ENCODE data around the gene SLC44A3. TPM values are rescaled to one million over a fixed set of nuclear protein-coding genes. Genes with fewer than 3 reads are reported as not detected.

The SLC44A3 gene
- total RNA-seq, 1 donor from 2014 or later = 0.77 TPM

GRCh38 chr1:94787691-94788090 is 32.5 kb upstream of the SLC44A3 start:
- Mint-ChIP-seq H3K27me3 (ENCODE audit: low read depth) (no peaks in the 10 kb centered on the region), H3K4me3 (no peak overlapping the region), H3K27ac (ENCODE audit: unreplicated experiment) (no peak overlapping the region), H3K4me1 (peaks cover 13% of the 10 kb centered on the region), H3K9me3 (no peaks in the 10 kb centered on the region), H3K36me3 (ENCODE audit: low read depth) (no peaks in the 10 kb centered on the region)
- no peak for DNase-seq (ENCODE audit: low read depth, low spot score)
- TF ChIP-seq CTCF (conservative IDR thresholded peaks at IDR 0.05) = no peak

- TF ChIP-seq CTCF (conservative IDR thresholded peaks at IDR 0.05) = no peak
- Mint-ChIP-seq H3K4me3 (no peak overlapping the region), H3K27ac (ENCODE audit: unreplicated experiment) (no peak overlapping the region), H3K36me3 (ENCODE audit: low read depth) (no peaks in the 10 kb centered on the region), H3K4me1 (peaks cover 23% of the 10 kb centered on the region), H3K27me3 (ENCODE audit: low read depth) (no peaks in the 10 kb centered on the region), H3K9me3 (peaks cover 2% of the 10 kb centered on the region)
- no peak for DNase-seq (ENCODE audit: low read depth, low spot score)
These were observed 29.9 kb upstream of the SLC44A3 start for GRCh38 chr1:94790246-94790645.

- no peaks in the 10 kb centered on the region for H3K27me3 Mint-ChIP-seq (ENCODE audit: low read depth)
- H3K4me1 Mint-ChIP-seq = peaks cover 26% of the 10 kb centered on the region
- no peaks in the 10 kb centered on the region for H3K36me3 Mint-ChIP-seq (ENCODE audit: low read depth)
- TF ChIP-seq CTCF (conservative IDR thresholded peaks at IDR 0.05) = no peak
- DNase-seq (ENCODE audit: low read depth, low spot score) = no peak
- peaks cover 2% of the 10 kb centered on the region for H3K9me3 Mint-ChIP-seq
- no peak overlapping the region for H3K4me3 Mint-ChIP-seq
- H3K27ac Mint-ChIP-seq (ENCODE audit: unreplicated experiment) = no peak overlapping the region
These were observed 29.5 kb upstream of the SLC44A3 start for GRCh38 chr1:94790670-94791069.

- Mint-ChIP-seq H3K9me3 (peaks cover 2% of the 10 kb centered on the region), H3K4me3 (no peak overlapping the region), H3K4me1 (peaks cover 28% of the 10 kb centered on the region), H3K36me3 (ENCODE audit: low read depth) (no peaks in the 10 kb centered on the region), H3K27me3 (ENCODE audit: low read depth) (no peaks in the 10 kb centered on the region), H3K27ac (ENCODE audit: unreplicated experiment) (peak overlapping the region; percentile 69)
- no peak for DNase-seq (ENCODE audit: low read depth, low spot score)
- TF ChIP-seq CTCF (conservative IDR thresholded peaks at IDR 0.05) = peak; percentile 43
These were observed 27.5 kb upstream of the SLC44A3 start for GRCh38 chr1:94792473-94793295.

GRCh38 chr1:94793296-94793656 is 26.9 kb upstream of the SLC44A3 start:
- H3K4me1 Mint-ChIP-seq = peaks cover 33% of the 10 kb centered on the region
- DNase-seq (ENCODE audit: low read depth, low spot score) = no peak
- no peaks in the 10 kb centered on the region for H3K36me3 Mint-ChIP-seq (ENCODE audit: low read depth)
- no peaks in the 10 kb centered on the region for H3K27me3 Mint-ChIP-seq (ENCODE audit: low read depth)
- H3K27ac Mint-ChIP-seq (ENCODE audit: unreplicated experiment) = peak overlapping the region; percentile 69
- no peak overlapping the region for H3K4me3 Mint-ChIP-seq
- peaks cover 2% of the 10 kb centered on the region for H3K9me3 Mint-ChIP-seq
- TF ChIP-seq CTCF (conservative IDR thresholded peaks at IDR 0.05) = no peak
